GM12878 (cell line): ENCODE measurements around the gene LAS1L. TPM values are rescaled to one million over a fixed set of nuclear protein-coding genes. Genes with fewer than 3 reads are reported as not detected.

ENCODE experiments used
- ATF2 ChIP-seq: IDR thresholded peaks from 2 replicates; pipeline ENCODE4 v1.6.1; 2012; ENCODE audit warnings: low read length, inconsistent platforms
- BHLHE40 ChIP-seq, 2 experiments: fragments of 450-650 bp in 1 of 2; IDR thresholded peaks; 2 replicates each; pipeline ENCODE4 v1.6.1; 2011 to 2017; ENCODE audit warnings: low read depth in 2 of 2, borderline replicate concordance in 1 of 2, improper control_type of control experiment in 1 of 2, low read length in 1 of 2, mild to moderate bottlenecking in 1 of 2
- E2F4 ChIP-seq: IDR thresholded peaks from 2 replicates; pipeline ENCODE4 v1.6.1; 2012; ENCODE audit warnings: low read depth, low read length, improper control_type of control experiment
- EGR1 ChIP-seq, 2 experiments: IDR thresholded peaks; 1 replicate in 1 of 2; 2 replicates in 1 of 2; pipeline ENCODE4 v1.6.1; 2011 to 2012; ENCODE audit warnings: low read depth in 2 of 2, low read length in 2 of 2, borderline replicate concordance in 1 of 2, mild to moderate bottlenecking in 1 of 2, moderate library complexity in 1 of 2
- GATAD2B ChIP-seq: fragments of 450-650 bp; conservative IDR thresholded peaks from 2 replicates; pipeline ENCODE4 v1.6.1; 2017; ENCODE audit warnings: low read depth, mild to moderate bottlenecking, moderate library complexity
- HCFC1 ChIP-seq: fragments of 150-350 bp; IDR thresholded peaks from 2 replicates; pipeline ENCODE4 v1.6.1; 2014; ENCODE audit warnings: low read length
- IRF4 ChIP-seq: IDR thresholded peaks from 2 replicates; pipeline ENCODE4 v1.6.1; 2011; ENCODE audit warnings: low read depth, low read length
- NKRF ChIP-seq: fragments of 450-650 bp; conservative IDR thresholded peaks from 2 replicates; pipeline ENCODE4 v1.6.1; 2017; ENCODE audit warnings: mild to moderate bottlenecking, moderate library complexity
- PAX5 ChIP-seq: IDR thresholded peaks from 2 replicates; pipeline ENCODE4 v1.6.1; 2011; ENCODE audit warnings: low read depth, low read length, borderline replicate concordance
- PML ChIP-seq: IDR thresholded peaks from 2 replicates; pipeline ENCODE4 v1.6.1; 2012; ENCODE audit warnings: low read length, inconsistent platforms
- RB1 ChIP-seq: fragments of 450-650 bp; formaldehyde crosslinking; IDR thresholded peaks from 2 replicates; pipeline ENCODE4 v1.6.1; 2017; ENCODE audit warnings: mild to moderate bottlenecking, borderline replicate concordance
- RUNX3 ChIP-seq: IDR thresholded peaks from 2 replicates; pipeline ENCODE4 v1.6.1; 2012; ENCODE audit warnings: low read length, inconsistent platforms
- SKIL ChIP-seq: fragments of 450-650 bp; IDR thresholded peaks from 2 replicates; pipeline ENCODE4 v1.6.1; 2017; ENCODE audit warnings: mild to moderate bottlenecking, low read depth, inconsistent platforms; ENCODE audit not compliant: poor library complexity, severe bottlenecking
- SMAD1 ChIP-seq: fragments of 450-650 bp; IDR thresholded peaks from 2 replicates; pipeline ENCODE4 v1.6.1; 2018; ENCODE audit warnings: mild to moderate bottlenecking, low read depth; ENCODE audit not compliant: partially characterized antibody
- SREBF2 ChIP-seq: IDR thresholded peaks from 2 replicates; pipeline ENCODE4 v1.6.1; 2012; ENCODE audit warnings: mild to moderate bottlenecking, low read length
- WRNIP1 ChIP-seq: IDR thresholded peaks from 2 replicates; pipeline ENCODE4 v1.6.1; 2011; ENCODE audit warnings: low read depth, low read length, improper control_type of control experiment, borderline replicate concordance
- ZNF207 ChIP-seq: fragments of 450-650 bp; IDR thresholded peaks from 2 replicates; pipeline ENCODE4 v1.6.1; 2014; ENCODE audit warnings: antibody characterized with exemption, mild to moderate bottlenecking, borderline replicate concordance
- ZNF217 ChIP-seq: fragments of 450-650 bp; IDR thresholded peaks from 2 replicates; pipeline ENCODE4 v1.6.1; 2017; ENCODE audit warnings: antibody characterized with exemption, mild to moderate bottlenecking
- ZNF622 ChIP-seq: fragments of 450-650 bp; IDR thresholded peaks from 2 replicates; pipeline ENCODE4 v1.6.1; 2017; ENCODE audit warnings: mild to moderate bottlenecking, inconsistent platforms
- ZNF687 ChIP-seq: fragments of 450-650 bp; IDR thresholded peaks from 2 replicates; pipeline ENCODE4 v1.6.1; 2017; ENCODE audit warnings: mild to moderate bottlenecking, moderate library complexity
- polyA plus RNA-seq, 11 experiments: library from polyadenylated mRNA; depleted of rRNA in 4 of 11; unstranded in 6 of 11; stranded (reverse) in 5 of 11; fragments of >200 nt; fragmentation: Nextera tagmentation in 4 of 11; fragmentation: Illumina TruSeq in 1 of 11; extraction: Ambion mirVana in 4 of 11; extraction: Trizol in 1 of 11; gene quantifications; 1 replicate in 1 of 11; 2 replicates in 10 of 11; pipeline versions ENCODE4 v1.2.1 to v1.2.3, GENCODE V29; 2011 to 2016; ENCODE audit warnings: inconsistent platforms in 2 of 11, missing spikeins in 2 of 11, low read depth in 1 of 11
- total RNA-seq, 4 experiments: library from RNA; depleted of rRNA in 3 of 4; stranded (reverse); fragments of >200 nt in 3 of 4; fragmentation: Illumina TruSeq in 1 of 4; extraction: Trizol in 1 of 4; gene quantifications; 2 replicates each; pipeline versions ENCODE4 v1.2.1 to v1.2.3, GENCODE V29; 2013 to 2021

The LAS1L gene
- total and polyA plus RNA-seq, 10 of the 15 experiments (the other 5 are each of a cell fraction or from before 2014, with no cell fraction given) = 27.4 to 100 (median 56.4) TPM

GRCh38 chrX:65581661-65582339 is 47.2 kb upstream of the LAS1L start (continued):
- TF ChIP-seq WRNIP1 (no peak), ZNF622 (no peak), NKRF (no peak), GATAD2B (no peak), RB1 (no peak), ZNF687 (no peak), SMAD1 (no peak), ZNF217 (no peak), SKIL (peak; percentile 58), PAX5 (peak; percentile 26; the same call in 1 of the 2 replicates), RUNX3 (peak; percentile 82), IRF4 (peak; percentile 67), HCFC1 (no peak), ATF2 (peak; percentile 47; the same call in 1 of the 2 replicates), SREBF2 (0 out of 2 replicates have a peak, but pooled peaks have one; percentile 15), PML (no peak), EGR1 (IDR thresholded peaks at IDR 0.05; ENCODE audit: borderline replicate concordance in 1 of 2, low read depth in 2 of 2, low read length in 2 of 2) (no peak), ZNF207 (no peak), BHLHE40 (IDR thresholded peaks at IDR 0.05; ENCODE audit: borderline replicate concordance in 1 of 2, low read depth in 2 of 2, low read length in 1 of 2) (no peak), E2F4 (no peak)
